CD14-positive monocyte (primary cell): Measurements from ENCODE around the gene FNDC3B. TPM values are rescaled to one million over a fixed set of nuclear protein-coding genes. Genes with fewer than 3 reads are reported as not detected.

ENCODE experiments used
- DNase-seq, 3 donors: peaks; one replicate each; pipeline ENCODE4 v3.0.0-alpha.2; 2011 to 2022
- H2AFZ ChIP-seq: 2 replicates; pipeline ENCODE4 v1.6.0; 2012; ENCODE audit warnings: mild to moderate bottlenecking, low read depth, low read length, inconsistent platforms; ENCODE audit not compliant: insufficient read depth, poor library complexity, severe bottlenecking
- H3K27ac ChIP-seq, 2 donors: 1 replicate in 1 of 2; 2 replicates in 1 of 2; pipeline ENCODE4 v1.5.1; 2012 to 2013; ENCODE audit warnings: low read length in 2 of 2, control low read depth in 1 of 2, inconsistent platforms in 1 of 2, low read depth in 1 of 2, mild to moderate bottlenecking in 1 of 2
- H3K27me3 ChIP-seq, 2 donors: one replicate each; pipeline versions ENCODE4 v1.6.0 to v1.6.1; 2011 to 2013; ENCODE audit warnings: low read length in 2 of 2; ENCODE audit not compliant: control insufficient read depth in 2 of 2, insufficient read depth in 2 of 2
- H3K36me3 ChIP-seq, 2 donors: replicated peaks in 1 of 2; 1 replicate in 1 of 2; 2 replicates in 1 of 2; pipeline versions ENCODE4 v1.5.1 to v1.6.1; 2012 to 2013; ENCODE audit warnings: low read length in 2 of 2, control low read depth in 1 of 2, inconsistent platforms in 1 of 2, mild to moderate bottlenecking in 1 of 2; ENCODE audit not compliant: insufficient read depth in 2 of 2, control insufficient read depth in 1 of 2
- H3K4me1 ChIP-seq, 2 donors: 1 replicate in 1 of 2; 2 replicates in 1 of 2; pipeline versions ENCODE4 v1.5.1 to v1.6.1; 2012 to 2013; ENCODE audit warnings: low read length in 2 of 2, control low read depth in 1 of 2, inconsistent platforms in 1 of 2, mild to moderate bottlenecking in 1 of 2, moderate library complexity in 1 of 2; ENCODE audit not compliant: insufficient read depth in 2 of 2, control insufficient read depth in 1 of 2
- H3K4me2 ChIP-seq: replicated peaks from 2 replicates; pipeline ENCODE3; 2012; ENCODE audit warnings: low read length, moderate library complexity, mild to moderate bottlenecking; ENCODE audit not compliant: poor library complexity, severe bottlenecking; ENCODE audit errors: extremely low read depth
- H3K4me3 ChIP-seq, 3 experiments: fragments of 200-600 bp in 1 of 3; sonication (generic) in 1 of 3; replicated peaks in 1 of 3; 1 replicate in 2 of 3; 2 replicates in 1 of 3; pipeline ENCODE4 v1.5.1; 2011 to 2013; ENCODE audit warnings: low read length in 3 of 3, mild to moderate bottlenecking in 3 of 3, control low read depth in 2 of 3, low read depth in 2 of 3, inconsistent platforms in 1 of 3, moderate library complexity in 1 of 3
- H3K79me2 ChIP-seq: 2 replicates; pipeline ENCODE4 v1.6.0; 2012; ENCODE audit warnings: mild to moderate bottlenecking, control low read depth, inconsistent platforms, low read length, moderate library complexity; ENCODE audit not compliant: insufficient read depth
- H3K9ac ChIP-seq: 2 replicates; pipeline ENCODE4 v1.6.0; 2017; ENCODE audit warnings: low read length, mild to moderate bottlenecking; ENCODE audit not compliant: insufficient read depth, poor library complexity, severe bottlenecking
- H3K9me3 ChIP-seq, 2 donors: replicated peaks in 1 of 2; 1 replicate in 1 of 2; 2 replicates in 1 of 2; pipeline versions ENCODE4 v1.5.1 to v1.6.1; 2012 to 2013; ENCODE audit warnings: low read length in 2 of 2, control low read depth in 1 of 2; ENCODE audit not compliant: control insufficient read depth in 1 of 2, insufficient read depth in 1 of 2
- H4K20me1 ChIP-seq: 2 replicates; pipeline ENCODE4 v1.6.0; 2012; ENCODE audit warnings: mild to moderate bottlenecking, low read length, control low read depth, moderate library complexity; ENCODE audit not compliant: insufficient read depth
- H3K27ac Mint-ChIP-seq, 7 donors: one replicate each; pipeline ENCODE4 v1.8.0; 2020; ENCODE audit warnings: mild to moderate bottlenecking in 7 of 7, mixed read lengths in 7 of 7, moderate library complexity in 6 of 7, inconsistent platforms in 2 of 7
- H3K27me3 Mint-ChIP-seq, 3 donors: one replicate each; pipeline ENCODE4 v1.8.0; 2021 to 2022; ENCODE audit warnings: low read depth in 3 of 3, mild to moderate bottlenecking in 3 of 3, mixed read lengths in 3 of 3, moderate library complexity in 3 of 3, inconsistent platforms in 1 of 3
- H3K36me3 Mint-ChIP-seq, 2 donors: one replicate each; pipeline ENCODE4 v1.8.0; 2020; ENCODE audit warnings: mixed read lengths in 2 of 2, inconsistent platforms in 1 of 2, mild to moderate bottlenecking in 1 of 2
- H3K4me1 Mint-ChIP-seq: one replicate; pipeline ENCODE4 v1.8.0; 2020; ENCODE audit warnings: mild to moderate bottlenecking, mixed read lengths
- H3K4me3 Mint-ChIP-seq, 2 donors: one replicate each; pipeline ENCODE4 v1.8.0; 2020; ENCODE audit warnings: mild to moderate bottlenecking in 2 of 2, mixed read lengths in 2 of 2, moderate library complexity in 1 of 2
- H3K9me3 Mint-ChIP-seq, 7 donors: one replicate each; pipeline ENCODE4 v1.8.0; 2020 to 2022; ENCODE audit warnings: mixed read lengths in 7 of 7, mild to moderate bottlenecking in 6 of 7, moderate library complexity in 6 of 7, inconsistent platforms in 2 of 7
- CTCF ChIP-seq: fragments of 200-600 bp; IDR thresholded peaks from one replicate; pipeline ENCODE4 v1.8.0; 2022; ENCODE audit warnings: antibody characterized with exemption, mild to moderate bottlenecking
- WGBS: methylation state at CpG from one replicate; pipeline ENCODE4 v1.1.5; 2013; ENCODE audit warnings: missing lambda C conversion rate; ENCODE audit not compliant: insufficient coverage; 5-methylcytosine and 5-hydroxymethylcytosine counted together
- intact Hi-C, 2 donors: fragments of 100-400 bp; cut with micrococcal nuclease; formaldehyde crosslinking; loops; one replicate each; pipeline versions ENCODE4 v1.15.0 to v1.15.1; 2023
- polyA plus RNA-seq, 3 donors: library from polyadenylated mRNA; depleted of rRNA in 1 of 3; unstranded in 2 of 3; stranded (reverse) in 1 of 3; fragments of 300-500 nt in 2 of 3; fragments of >200 nt in 1 of 3; fragmentation: Illumina TruSeq in 2 of 3; gene quantifications; 1 replicate in 2 of 3; 2 replicates in 1 of 3; pipeline ENCODE4 v1.2.3, GENCODE V29; 2012 to 2021

Gene FNDC3B
- polyA plus RNA-seq, 3 donors, result 19.6 to 36.1 (median 25.7) TPM

- DNase-seq, result no peak
- Histone ChIP-seq H4K20me1 (peaks cover 76% of the 10 kb centered on the region), H3K36me3 (peaks cover 10 to 23% of the 10 kb centered on the region in 2 donors), H2AFZ (no peak overlapping the region), H3K9me3 (no peaks in the 10 kb centered on the region), H3K4me1 (peaks cover 25 to 26% of the 10 kb centered on the region in 2 donors), H3K27ac (peak overlapping the region in 1 of 2 donors; percentile 17), H3K4me3 (no peak overlapping the region), H3K27me3 (no peaks in the 10 kb centered on the region), H3K4me2 (no peak overlapping the region), H3K9ac (no peak overlapping the region), H3K79me2 (peaks cover 99% of the 10 kb centered on the region)
- H3K9me3 Mint-ChIP-seq, result no peaks in the 10 kb centered on the region
- TF ChIP-seq CTCF, result no peak
- peaks cover 29 to 54% of the 10 kb centered on the region in 2 donors for H3K36me3 Mint-ChIP-seq
- WGBS, result 100% methylated on average over 2 of the region's 6 CpGs
- H3K4me1 Mint-ChIP-seq, result peaks cover 43% of the 10 kb centered on the region
- peak overlapping the region in 2 of 7 donors; percentile 7 to 37 for H3K27ac Mint-ChIP-seq
- no peaks in the 10 kb centered on the region for H3K27me3 Mint-ChIP-seq
- no peak overlapping the region for H3K4me3 Mint-ChIP-seq
- intact Hi-C loops, result no loop called here
Measured at GRCh38 chr3:172078721-172079120, 39.3 kb downstream of the FNDC3B start.

DNA sequence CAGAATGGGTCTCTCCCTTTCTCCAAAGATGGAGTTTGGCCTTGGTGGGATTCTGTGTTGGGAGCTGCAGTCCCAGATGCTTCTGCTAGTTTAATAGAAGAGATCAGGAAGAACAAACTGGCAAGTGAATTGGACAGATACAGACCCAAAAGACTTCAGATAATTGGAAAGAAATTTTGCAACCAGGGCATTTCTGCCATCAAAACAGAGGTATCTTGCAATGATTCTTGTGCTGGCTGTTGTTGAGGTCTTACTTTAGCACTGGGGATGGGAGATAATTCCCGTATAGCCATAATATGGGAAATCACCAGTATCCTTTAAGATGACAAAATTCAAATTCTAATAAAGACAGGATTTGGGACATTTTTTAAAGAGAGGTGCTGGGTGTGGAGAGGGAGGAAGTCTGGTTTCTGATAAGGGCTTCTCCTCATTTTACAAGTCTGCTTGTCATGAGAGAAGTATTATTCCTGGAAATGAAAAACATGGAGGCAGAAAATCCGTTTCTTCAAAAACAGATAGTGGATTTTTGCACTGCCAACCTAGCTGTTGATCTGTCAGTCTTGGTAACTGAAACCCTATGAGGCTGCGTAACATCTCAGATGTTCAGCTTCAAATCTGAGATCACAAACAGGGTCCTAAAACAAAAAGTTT lies 40.1 kb downstream of the FNDC3B start:
- Histone ChIP-seq H3K27me3 (no peaks in the 10 kb centered on the region), H3K9ac (no peak overlapping the region), H2AFZ (no peak overlapping the region), H3K27ac (peak overlapping the region in 1 of 2 donors; percentile 17), H3K36me3 (peaks cover 10 to 23% of the 10 kb centered on the region in 2 donors), H3K9me3 (no peaks in the 10 kb centered on the region), H3K4me2 (no peak overlapping the region), H4K20me1 (peaks cover 75% of the 10 kb centered on the region), H3K4me3 (no peak overlapping the region), H3K79me2 (peaks cover 99% of the 10 kb centered on the region), H3K4me1 (peaks cover 17 to 19% of the 10 kb centered on the region in 2 donors)
- TF ChIP-seq CTCF, result no peak
- peak overlapping the region in 5 of 7 donors; percentile 6 to 66 (median 27) for H3K27ac Mint-ChIP-seq
- intact Hi-C loops, result no loop called here
- H3K4me3 Mint-ChIP-seq, result no peak overlapping the region
- peaks cover 0 to 2% (median 0%) of the 10 kb centered on the region in 3 donors for H3K27me3 Mint-ChIP-seq
- peaks cover 34 to 55% of the 10 kb centered on the region in 2 donors for H3K36me3 Mint-ChIP-seq
- WGBS, result 96% methylated on average over 2 of the region's 3 CpGs
- peaks cover 37% of the 10 kb centered on the region for H3K4me1 Mint-ChIP-seq
- DNase-seq, result no peak
- H3K9me3 Mint-ChIP-seq, result no peaks in the 10 kb centered on the region
